ENCODE data around the gene WDR81.

Gene WDR81

DNA sequence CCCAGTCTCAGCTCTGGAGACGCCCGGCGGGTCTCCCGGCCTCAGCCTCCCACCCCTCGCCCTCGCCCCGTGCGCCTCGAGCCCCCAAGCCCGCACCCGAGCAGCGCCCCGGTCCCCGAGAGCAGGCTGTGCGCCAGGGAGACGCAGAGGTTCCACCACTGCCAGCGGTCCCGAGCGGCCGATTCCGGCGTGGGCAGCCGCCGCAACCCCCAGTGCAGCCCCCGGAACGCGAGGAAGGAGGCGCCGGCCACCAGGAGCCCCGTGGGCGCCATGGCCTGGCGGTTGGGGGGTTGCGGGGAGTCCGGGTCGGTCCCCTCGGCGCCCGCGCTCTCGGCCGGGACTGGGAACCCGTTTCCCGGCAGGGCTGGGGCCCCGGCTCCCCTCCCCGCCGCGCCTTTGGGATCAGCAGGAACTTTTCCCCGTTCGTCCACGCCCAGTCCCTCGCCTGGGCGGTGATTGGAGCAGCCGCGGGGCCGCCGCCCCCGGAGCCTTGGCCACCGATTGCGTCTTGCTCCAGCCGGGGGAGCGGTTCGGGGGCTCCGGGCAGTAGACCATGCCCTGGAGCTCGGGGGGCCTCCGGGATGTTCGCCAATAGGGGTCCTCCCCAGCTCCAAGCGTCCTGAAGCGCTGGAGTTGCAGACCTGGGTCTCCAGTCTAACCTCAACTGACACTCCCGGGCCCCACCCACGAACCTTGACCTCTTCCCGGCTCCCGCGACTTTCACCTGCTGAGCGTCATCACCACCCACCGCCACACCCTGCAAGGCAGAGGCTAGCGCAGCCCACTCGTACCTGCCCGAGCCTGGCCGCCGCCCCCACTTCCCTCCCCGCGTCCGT lies 14.3 kb upstream of the WDR81 start, which contains the start of gene TLCD2:
TSS of gene TLCD2 (minus strand) at position 407 of the 836 bp plus-strand sequence. CDS start at position 272, 135 bp downstream.
- ChIA-PET POLR2A (interaction anchor here (0.6 to 1.0 kb wide), 2 partner anchors 29 to 141 kb away, joined by 3 read pairs; no protein-coding TSS in a partner anchor), CTCF (interaction anchor here (0.6 to 1.2 kb wide), 3 partner anchors 29 to 331 kb away, joined by 3 read pairs; no protein-coding TSS in a partner anchor)
- peaks cover 13% of the 10 kb centered on the region for H3K4me1 ChIP-seq (ENCODE audit: control insufficient read depth, insufficient read depth, low read length)
- H3K9me3 ChIP-seq (ENCODE audit: control insufficient read depth, insufficient read depth, low read depth, low read length): no peaks in the 10 kb centered on the region
- H3K4me3 ChIP-seq (ENCODE audit: low read depth, low read length): peak within 1 kb of the TSS; percentile 63
- peak within 1 kb of the TSS; percentile 53; the same call in 1 of the 2 replicates for H3K27ac ChIP-seq (ENCODE audit: extremely low read depth, low read depth, low read length)
- H3K36me3 ChIP-seq (ENCODE audit: control insufficient read depth in 2 of 2, insufficient read depth in 1 of 2, low read length in 2 of 2): peaks cover 0 to 23% of the 10 kb centered on the region in 2 experiments; a peak in 1 of 3 replicates
- TF ChIP-seq ZNF10 (tag by site-specific recombination; IDR thresholded peaks at IDR 0.05) (peak; percentile 92), MEIS1 (CRISPR knock-in tag; IDR thresholded peaks at IDR 0.05; ENCODE audit: borderline replicate concordance) (no peak), ZNF423 (tag by site-specific recombination; IDR thresholded peaks at IDR 0.05) (0 out of 2 replicates have a peak, but pooled peaks have one; percentile 13), ZNF596 (tag by site-specific recombination; IDR thresholded peaks at IDR 0.05) (peak; percentile 19; the same call in 1 of the 2 replicates), ZNF398 (tag by site-specific recombination; IDR thresholded peaks at IDR 0.05) (peak; percentile 49; the same call in 1 of the 2 replicates), ZNF404 (tag by site-specific recombination; IDR thresholded peaks at IDR 0.05) (no peak), ZNF248 (tag by site-specific recombination; IDR thresholded peaks at IDR 0.05) (no peak), ZNF239 (tag by site-specific recombination; IDR thresholded peaks at IDR 0.05) (no peak), GLIS2 (tag by site-specific recombination; IDR thresholded peaks at IDR 0.05) (peak; percentile 89), ZNF366 (tag by site-specific recombination; conservative IDR thresholded peaks at IDR 0.05) (no peak), ZIC2 (tag by site-specific recombination; IDR thresholded peaks at IDR 0.05) (peak; percentile 87), PRDM6 (tag by site-specific recombination; IDR thresholded peaks at IDR 0.05) (no peak), ZEB2 (tag by site-specific recombination; IDR thresholded peaks at IDR 0.05) (0 out of 2 replicates have a peak, but pooled peaks have one; percentile 51), SP7 (tag by site-specific recombination; IDR thresholded peaks at IDR 0.05) (peak; percentile 38; the same call in 1 of the 2 replicates), PRDM1 (tag by site-specific recombination; IDR thresholded peaks at IDR 0.05) (no peak), ZNF266 (tag by site-specific recombination; IDR thresholded peaks at IDR 0.05; ENCODE audit: low read depth) (no peak), ZBTB7A (tag by site-specific recombination; IDR thresholded peaks at IDR 0.05; ENCODE audit: low read depth) (peak; percentile 38; the same call in 1 of the 2 replicates), ZNF623 (tag by site-specific recombination; IDR thresholded peaks at IDR 0.05) (no peak), KLF9 (tag by site-specific recombination; IDR thresholded peaks at IDR 0.05; ENCODE audit: low read depth) (peak; percentile 59), ZNF548 (tag by site-specific recombination; IDR thresholded peaks at IDR 0.05) (no peak), ZNF629 (tag by site-specific recombination; IDR thresholded peaks at IDR 0.05) (peak; percentile 43; the same call in 1 of the 2 replicates), ZBTB10 (tag by site-specific recombination; IDR thresholded peaks at IDR 0.05) (0 out of 2 replicates have a peak, but pooled peaks have one; percentile 43), BCL11B (tag by site-specific recombination; IDR thresholded peaks at IDR 0.05; ENCODE audit: low read depth) (no peak), ZNF140 (tag by site-specific recombination; IDR thresholded peaks at IDR 0.05) (no peak), ZNF211 (tag by site-specific recombination; IDR thresholded peaks at IDR 0.05; ENCODE audit: low read depth) (no peak), ZNF433 (tag by site-specific recombination; IDR thresholded peaks at IDR 0.05; ENCODE audit: low read depth) (no peak), ZNF335 (tag by site-specific recombination; conservative IDR thresholded peaks at IDR 0.05) (peak; percentile 58), MYNN (tag by site-specific recombination; IDR thresholded peaks at IDR 0.05; ENCODE audit: borderline replicate concordance) (no peak), KLF16 (tag by site-specific recombination; IDR thresholded peaks at IDR 0.05) (peak; percentile 69; the same call in 1 of the 2 replicates)
- TF ChIP-seq, protein P1, sequence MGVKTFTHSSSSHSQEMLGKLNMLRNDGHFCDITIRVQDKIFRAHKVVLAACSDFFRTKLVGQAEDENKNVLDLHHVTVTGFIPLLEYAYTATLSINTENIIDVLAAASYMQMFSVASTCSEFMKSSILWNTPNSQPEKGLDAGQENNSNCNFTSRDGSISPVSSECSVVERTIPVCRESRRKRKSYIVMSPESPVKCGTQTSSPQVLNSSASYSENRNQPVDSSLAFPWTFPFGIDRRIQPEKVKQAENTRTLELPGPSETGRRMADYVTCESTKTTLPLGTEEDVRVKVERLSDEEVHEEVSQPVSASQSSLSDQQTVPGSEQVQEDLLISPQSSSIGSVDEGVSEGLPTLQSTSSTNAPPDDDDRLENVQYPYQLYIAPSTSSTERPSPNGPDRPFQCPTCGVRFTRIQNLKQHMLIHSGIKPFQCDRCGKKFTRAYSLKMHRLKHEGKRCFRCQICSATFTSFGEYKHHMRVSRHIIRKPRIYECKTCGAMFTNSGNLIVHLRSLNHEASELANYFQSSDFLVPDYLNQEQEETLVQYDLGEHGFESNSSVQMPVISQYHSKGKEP (tag by site-specific recombination; IDR thresholded peaks at IDR 0.05): no peak

All from HEK293 (cell line).